GM18517 (cell line): ENCODE data around the gene TET1.
"Not testable (repeated sequence)": the region's sequence is repeated elsewhere in the genome, so short reads cannot be mapped to it uniquely, and the experiment has no call there.

Source experiments
- ATAC-seq: cut with Tn5 transposase; IDR thresholded peaks from one replicate; pipeline ENCODE4 v1.9.1; 2021; ENCODE audit warnings: mild to moderate bottlenecking, moderate library complexity; ENCODE audit not compliant: unreplicated experiment

TET1 gene

DNA sequence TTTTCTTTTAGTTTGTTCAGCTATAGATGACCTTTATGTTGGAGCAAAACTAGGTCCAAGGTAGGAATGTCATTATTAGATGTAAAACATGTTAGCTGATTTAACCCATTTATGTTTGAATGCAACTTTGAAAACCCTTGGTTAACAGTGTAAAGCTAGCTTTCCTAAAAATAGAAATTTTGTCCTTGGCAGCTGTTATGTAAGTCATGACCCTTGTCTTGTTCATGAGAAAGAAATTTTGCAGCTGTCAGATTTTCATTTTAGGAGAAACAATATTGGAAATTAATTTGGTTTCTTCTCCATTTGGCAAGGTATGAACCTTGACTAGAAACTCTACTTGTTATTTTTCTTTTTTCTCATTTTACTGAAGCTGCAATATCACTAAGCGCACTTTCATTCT is 137.0 kb downstream of the TET1 start:
- no peak for ATAC-seq

DNA sequence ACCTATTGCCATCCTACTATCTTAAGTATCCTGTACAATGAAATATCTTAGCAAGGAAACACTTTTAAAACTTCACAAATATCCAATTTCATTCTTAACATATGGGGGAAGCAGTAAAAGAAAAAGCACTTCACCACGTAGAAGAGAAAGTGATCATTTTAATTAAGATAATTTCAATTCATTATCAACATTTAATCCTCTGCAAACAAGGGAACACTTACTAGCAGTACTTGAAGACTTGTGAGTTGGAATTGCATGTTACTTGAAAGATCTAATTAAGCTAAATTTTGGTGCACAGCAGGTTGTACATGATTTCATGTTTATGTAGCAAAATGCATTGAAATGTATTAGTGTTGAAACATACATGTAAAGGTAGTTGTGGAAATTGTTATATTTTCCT is 140.1 kb downstream of the TET1 start:
- no peak for ATAC-seq

DNA sequence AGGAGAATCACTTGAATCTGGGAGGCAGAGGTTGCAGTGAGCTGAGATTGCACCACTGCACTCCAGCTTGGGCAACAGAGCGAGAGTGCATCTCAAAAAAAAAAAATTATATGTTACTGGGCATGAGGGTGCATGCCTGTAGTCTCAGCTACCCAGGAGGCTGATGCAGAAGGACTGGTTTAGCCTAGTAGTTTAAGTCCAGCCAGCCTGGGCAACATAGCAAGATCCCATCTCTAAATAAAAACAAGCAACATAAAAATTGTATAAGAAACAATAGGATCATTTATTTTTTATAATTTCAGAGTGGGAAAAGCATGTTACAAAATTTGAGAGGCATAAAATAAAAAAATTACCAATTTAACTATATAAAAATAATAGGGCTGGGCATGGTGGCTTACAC is 145.4 kb downstream of the TET1 start:
- no peak for ATAC-seq

DNA sequence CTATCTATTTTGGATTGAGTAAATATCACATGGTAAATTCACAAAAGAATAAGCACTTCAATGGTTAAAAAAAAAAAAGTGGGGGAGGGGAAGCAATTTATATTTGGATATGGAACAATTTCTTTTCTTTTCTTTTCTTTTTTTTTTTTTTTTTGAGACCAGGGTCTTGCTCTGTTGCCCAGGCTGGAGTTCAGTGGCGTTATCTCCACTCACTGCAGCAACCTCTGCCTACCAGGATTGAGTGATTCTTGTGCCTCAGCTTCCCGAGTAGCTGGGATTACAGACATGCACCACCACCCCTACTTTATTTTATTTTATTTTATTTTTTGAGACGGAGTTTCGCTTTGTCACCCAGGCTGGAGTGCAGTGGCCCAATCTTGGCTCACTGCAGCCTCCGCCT is 148.8 kb downstream of the TET1 start:
- not testable (repeated sequence) for ATAC-seq

DNA sequence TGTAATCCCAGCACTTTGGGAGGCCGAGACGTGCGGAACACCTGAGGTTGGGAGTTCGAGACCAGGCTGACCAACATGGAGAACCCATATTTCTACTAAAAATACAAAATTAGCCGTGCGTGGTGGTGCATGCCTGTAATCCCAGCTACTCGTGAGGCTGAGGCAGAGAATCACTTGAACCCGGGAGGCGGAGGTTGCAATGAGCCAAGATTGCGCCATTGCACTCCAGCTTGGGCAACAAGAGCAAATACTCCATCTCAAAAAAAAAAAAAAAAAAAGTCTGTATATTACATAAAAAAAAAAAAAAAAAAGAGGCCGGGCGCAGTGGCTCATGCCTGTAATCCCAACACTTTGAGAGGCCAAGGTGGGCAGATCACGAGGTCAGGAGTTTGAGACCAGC is 152.9 kb downstream of the TET1 start:
- ATAC-seq: not testable (repeated sequence)

DNA sequence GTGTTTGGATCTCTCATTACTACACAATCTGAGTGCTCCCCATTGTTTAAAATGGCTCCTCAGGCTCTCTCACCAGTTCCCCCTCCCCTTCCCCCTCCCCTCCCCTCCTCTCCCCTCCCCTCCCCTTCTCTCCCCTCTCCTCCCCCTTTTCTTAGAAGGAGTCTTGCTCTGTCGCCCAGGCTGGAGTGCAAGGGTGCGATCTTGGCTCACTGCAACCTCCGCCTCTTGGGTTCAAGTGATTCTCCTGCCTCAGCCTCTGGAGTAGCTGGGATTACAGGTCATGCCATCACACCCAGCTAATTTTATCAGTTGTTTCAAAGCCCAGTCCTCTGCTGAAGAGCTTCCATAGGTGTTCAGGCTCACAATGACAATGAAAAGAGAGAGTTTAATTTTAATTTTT is 157.3 kb downstream of the TET1 start:
- no peak for ATAC-seq

DNA sequence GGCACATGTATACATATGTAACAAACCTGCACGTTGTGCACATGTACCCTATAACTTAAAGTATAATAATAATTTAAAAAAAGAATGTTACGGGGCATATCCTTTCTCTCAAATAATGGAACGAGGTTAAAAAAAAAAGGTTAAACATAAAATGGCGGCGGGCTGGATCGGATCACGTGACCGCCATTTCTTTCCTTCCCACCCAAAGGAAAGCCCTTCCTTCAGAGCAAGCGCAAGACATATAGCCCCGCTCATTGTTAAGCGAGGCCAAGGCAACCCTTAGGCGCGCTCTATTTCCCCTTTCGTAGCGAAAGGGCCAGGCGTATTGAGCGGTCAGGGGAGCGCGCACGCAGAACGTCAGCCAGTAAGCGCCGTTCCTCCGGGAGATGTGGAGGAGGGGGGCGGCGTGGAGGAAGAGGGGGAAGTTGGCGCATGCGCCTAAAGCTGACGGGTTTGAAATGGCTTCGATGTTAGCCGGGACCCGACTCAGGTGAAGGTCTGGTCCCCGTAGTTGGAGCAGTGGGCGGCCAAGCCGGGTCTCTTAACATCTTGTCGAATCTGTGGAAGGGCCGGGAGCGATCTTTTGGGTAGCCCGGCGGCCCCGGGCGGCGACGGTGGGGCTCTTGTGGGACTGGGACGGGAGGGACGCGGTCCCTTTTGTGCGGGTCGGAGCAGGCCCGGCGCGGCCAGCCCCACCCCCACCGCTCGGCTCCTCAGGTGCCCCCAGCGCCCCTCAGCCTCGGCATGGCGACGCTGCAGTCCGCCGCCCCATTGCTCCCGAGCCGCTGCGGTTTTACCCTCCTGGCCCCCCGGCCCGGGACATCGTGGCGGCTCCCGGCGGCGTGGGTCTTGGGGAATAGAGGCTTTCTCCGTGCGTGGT is 160.9 kb downstream of the TET1 start, which contains the start of gene CCAR1:
CCAR1 (plus strand) TSS at position 447 of the 880 bp plus-strand sequence. CDS start 1,266 bp downstream, outside the sequence.
- ATAC-seq: peak; percentile 98

DNA sequence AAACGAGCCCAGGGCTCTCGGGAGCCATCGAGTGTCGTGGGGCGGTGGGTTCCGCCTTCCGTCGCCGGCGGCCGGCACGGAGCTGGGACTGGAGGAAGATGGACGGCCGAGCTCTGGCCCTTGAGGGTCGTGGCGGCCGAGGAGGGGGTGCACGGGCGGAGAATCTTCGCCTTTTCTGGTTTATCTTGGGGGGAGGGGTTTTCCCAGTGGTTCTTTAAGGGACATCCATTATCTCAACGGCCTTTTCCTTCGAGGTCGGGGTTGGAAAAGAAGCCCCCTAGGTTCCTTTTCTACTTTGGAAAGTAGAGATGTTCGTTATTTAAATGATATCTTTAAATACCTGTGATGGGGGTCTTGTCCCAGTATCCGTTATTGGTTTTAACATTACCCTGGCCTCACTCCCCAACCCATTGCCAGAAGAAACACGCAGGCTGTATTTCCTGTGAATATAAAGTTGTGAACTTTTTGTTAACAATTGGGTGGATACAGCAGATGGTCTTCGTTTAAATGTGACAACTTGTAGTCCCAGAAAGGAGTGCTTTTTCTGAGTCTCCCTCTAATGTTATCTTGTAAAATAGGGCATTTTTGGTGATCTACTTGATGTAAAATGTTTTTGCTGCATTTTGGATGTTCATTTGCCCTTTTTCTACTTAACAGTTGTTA is 161.7 kb downstream of the TET1 start:
- peak; percentile 12 for ATAC-seq

DNA sequence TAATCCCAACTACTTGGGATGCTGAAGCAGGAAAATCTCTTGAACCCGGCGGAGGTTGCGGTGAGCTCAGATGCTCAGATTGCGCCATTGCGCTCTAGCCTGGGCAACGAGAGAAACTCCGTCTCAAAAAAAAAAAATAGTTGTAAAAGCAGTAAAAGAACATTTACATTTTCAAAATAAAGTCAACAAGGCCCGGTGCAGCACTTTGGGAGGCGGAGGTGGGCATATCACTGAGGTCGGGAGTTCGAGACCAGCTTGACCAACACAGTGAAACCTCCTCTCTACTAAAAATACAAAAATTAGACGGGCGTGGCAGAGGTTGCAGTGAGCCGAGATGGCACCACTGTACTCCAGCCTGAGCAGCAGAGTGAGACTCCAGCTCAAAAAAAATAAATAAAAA is 164.9 kb downstream of the TET1 start:
- ATAC-seq: no peak

DNA sequence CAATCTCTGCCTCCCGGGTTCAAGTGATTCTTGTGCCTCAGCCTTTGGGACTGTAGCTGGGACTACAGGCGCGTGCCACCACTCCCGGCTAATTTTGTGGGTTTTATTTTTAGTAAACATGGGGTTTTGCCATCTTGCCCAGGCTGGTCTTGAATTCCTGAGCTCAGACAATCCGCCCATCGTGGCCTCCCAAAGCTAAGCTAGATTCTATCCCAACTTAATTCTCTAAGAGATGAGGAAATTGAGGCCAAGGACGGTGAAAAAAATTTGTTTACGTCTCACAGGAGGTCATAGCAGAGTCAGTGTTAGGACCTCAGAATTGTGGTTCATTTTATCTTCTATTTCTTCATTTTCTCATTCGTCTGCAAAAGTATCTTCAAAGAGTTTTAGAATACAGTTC is 167.0 kb downstream of the TET1 start:
- no peak for ATAC-seq

DNA sequence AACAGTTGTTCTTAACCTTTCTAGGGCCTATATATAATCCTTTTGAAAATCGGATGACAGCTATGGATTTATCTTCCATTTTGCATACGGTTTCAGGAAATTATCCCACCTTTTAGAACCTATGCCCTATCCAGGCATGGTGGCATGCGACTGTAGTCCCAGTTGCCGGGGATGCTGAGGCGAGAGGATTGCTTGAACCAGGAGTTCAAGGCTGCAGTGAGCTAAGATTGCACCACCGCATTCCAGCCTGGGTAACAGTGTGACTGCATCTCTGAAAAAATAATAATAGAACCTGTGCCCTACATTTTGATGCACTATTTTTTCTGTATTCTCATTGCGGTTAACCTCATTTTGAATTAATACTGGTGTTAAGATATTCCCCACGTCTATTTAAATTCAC is 172.5 kb downstream of the TET1 start:
- ATAC-seq: no peak

DNA sequence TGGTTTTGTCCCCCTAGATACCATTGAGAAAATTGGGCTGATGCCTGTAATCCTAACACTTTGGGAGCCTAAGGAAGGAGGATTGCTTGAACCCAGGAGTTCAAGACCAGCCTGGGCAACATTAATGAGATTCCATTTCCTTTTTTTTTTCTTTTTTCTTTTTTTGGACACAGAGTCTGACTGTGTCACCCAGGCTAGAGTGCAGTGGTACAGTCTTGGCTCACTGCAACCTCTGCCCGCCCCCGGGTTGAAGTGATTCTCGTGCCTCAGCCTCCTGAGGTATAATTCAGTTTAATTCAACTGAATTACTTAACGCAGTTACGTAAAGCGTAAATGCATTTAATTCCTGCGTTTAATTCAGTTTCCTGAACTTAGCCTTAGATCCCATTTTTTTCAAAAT is 174.2 kb downstream of the TET1 start:
- ATAC-seq: no peak

DNA sequence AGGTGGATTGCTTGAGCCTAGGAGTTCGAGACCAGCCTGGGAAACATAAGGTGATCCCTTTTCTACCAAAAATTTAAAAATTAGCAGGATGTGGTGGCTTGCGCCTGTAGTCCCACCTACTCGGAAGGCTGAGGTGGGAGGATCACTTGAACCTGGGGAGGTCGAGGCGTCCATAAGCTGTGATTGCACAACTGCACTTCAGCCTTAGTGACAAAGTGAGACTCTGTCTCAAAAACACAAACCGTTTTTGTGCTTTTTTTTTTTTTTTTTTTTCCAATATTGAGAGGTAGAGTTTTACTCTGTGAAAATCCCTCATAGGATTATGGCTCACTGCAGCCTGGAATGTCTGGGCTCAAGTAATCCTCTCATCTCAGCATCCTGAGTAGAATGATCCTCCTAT is 175.0 kb downstream of the TET1 start:
- no peak for ATAC-seq

DNA sequence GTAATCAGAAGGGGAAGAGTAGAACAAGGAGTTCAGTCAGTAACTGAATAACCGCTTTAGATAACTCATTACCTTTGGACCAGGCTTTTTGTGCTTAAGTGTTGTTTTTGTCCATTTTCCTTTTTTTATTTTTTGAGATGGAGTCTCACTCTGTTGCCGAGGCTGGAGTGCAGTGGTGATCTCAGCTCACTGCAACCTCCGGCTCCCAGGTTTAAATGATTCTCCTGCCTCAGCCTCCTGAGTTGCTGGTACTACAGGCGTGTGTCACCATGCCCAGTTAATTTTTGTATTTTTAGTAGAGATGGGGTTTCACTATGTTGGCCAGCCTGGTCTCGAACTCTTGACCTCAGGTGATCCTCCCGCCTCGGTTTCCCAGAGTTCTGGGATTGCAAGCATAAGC is 175.6 kb downstream of the TET1 start:
- ATAC-seq: not testable (repeated sequence)

DNA sequence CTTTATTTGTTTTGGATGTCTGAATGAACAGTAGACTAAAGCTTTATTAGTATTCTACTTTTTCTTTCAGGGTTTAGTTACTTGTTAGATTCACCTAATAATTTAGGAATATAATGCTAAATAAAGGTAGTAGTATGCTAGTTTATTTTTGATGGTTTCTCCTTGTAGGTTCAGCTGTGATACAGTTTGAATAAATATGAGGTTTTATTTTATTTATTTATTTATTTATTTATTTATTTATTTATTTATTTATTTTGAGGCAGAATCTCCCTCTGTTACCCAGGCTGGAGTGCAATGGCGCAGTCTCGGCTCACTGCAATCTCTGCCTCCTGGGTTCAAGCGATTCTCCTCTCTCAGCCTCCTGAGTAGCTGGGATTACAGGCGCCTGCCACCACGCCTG is 180.5 kb downstream of the TET1 start:
- not testable (repeated sequence) for ATAC-seq

DNA sequence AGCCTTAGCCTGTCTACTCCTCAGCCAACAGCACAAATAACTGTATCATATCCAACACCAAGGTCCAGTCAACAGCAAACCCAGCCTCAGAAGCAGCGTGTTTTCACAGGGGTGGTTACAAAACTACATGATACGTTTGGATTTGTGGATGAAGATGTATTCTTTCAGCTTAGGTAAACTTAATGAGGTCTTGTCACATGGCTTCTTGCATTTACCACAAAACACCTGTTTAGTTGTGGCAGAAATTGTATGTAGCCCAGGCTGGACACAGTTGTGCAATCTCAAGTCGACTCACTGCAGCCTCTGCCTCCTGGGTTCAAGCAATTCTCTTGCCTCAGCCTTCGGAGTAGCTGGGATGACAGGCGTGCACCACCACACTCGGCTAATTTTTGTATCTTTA is 182.3 kb downstream of the TET1 start:
- no peak for ATAC-seq
